ENCODE data around the gene HDAC9. TPM values are rescaled to one million over a fixed set of nuclear protein-coding genes. Genes with fewer than 3 reads are reported as not detected.

Gene HDAC9
- total and polyA plus RNA-seq, 11 donors = 4.8 to 62.9 (median 30.6) TPM

GRCh38 chr7:18684916-18685315, 189.4 kb downstream of the HDAC9 start:
- Histone ChIP-seq H3K9me3 (no peaks in the 10 kb centered on the region), H3K27ac (no peak overlapping the region), H3K36me3 (no peaks in the 10 kb centered on the region), H3K4me1 (no peaks in the 10 kb centered on the region), H3K27me3 (no peaks in the 10 kb centered on the region), H3K4me3 (no peak overlapping the region)
- WGBS, 4 donors = 65 to 82% (median 76%) methylated on average over 1 of the region's 1 CpG
- intact Hi-C loops (cut with DNase I) = no loop called here
- TF ChIP-seq CTCF (IDR thresholded peaks at IDR 0.05) (no peak), POLR2A (IDR thresholded peaks at IDR 0.05) (no peak)
- ATAC-seq (no peak), DNase-seq (no peak)

GRCh38 chr7:18685971-18686370, 190.4 kb downstream of the HDAC9 start:
- Histone ChIP-seq H3K27ac (no peak overlapping the region), H3K36me3 (no peaks in the 10 kb centered on the region), H3K4me1 (no peaks in the 10 kb centered on the region), H3K4me3 (no peak overlapping the region), H3K9me3 (no peaks in the 10 kb centered on the region), H3K27me3 (no peaks in the 10 kb centered on the region)
- intact Hi-C loops (cut with DNase I) = no loop called here
- TF ChIP-seq CTCF (IDR thresholded peaks at IDR 0.05) = no peak
- TF ChIP-seq POLR2A (IDR thresholded peaks at IDR 0.05) = no peak
- DNase-seq = no peak
- no peak for ATAC-seq

- Histone ChIP-seq H3K4me3 (no peak overlapping the region), H3K4me1 (peaks cover 0 to 2% (median 0%) of the 10 kb centered on the region in 12 donors), H3K27ac (no peak overlapping the region), H3K27me3 (no peaks in the 10 kb centered on the region), H3K36me3 (no peaks in the 10 kb centered on the region), H3K9me3 (no peaks in the 10 kb centered on the region)
- WGBS, 4 donors = 95 to 98% (median 96%) methylated on average over 2 of the region's 2 CpGs
- TF ChIP-seq POLR2A (IDR thresholded peaks at IDR 0.05) (no peak), CTCF (IDR thresholded peaks at IDR 0.05) (no peak)
- intact Hi-C loops (cut with DNase I) = no loop called here
- DNase-seq (no peak), ATAC-seq (no peak)
Measured at GRCh38 chr7:18689551-18689950, 194.0 kb downstream of the HDAC9 start.

GRCh38 chr7:18693406-18693805, 197.9 kb downstream of the HDAC9 start:
- Histone ChIP-seq H3K36me3 (no peaks in the 10 kb centered on the region), H3K4me3 (no peak overlapping the region), H3K27me3 (no peaks in the 10 kb centered on the region), H3K9me3 (no peaks in the 10 kb centered on the region), H3K4me1 (peaks cover 0 to 2% (median 0%) of the 10 kb centered on the region in 12 donors), H3K27ac (no peak overlapping the region)
- ATAC-seq (peak in 2 of 4 donors; percentile 82 to 83), DNase-seq (no peak)
- intact Hi-C loops (cut with DNase I) = loop anchor here in 1 of 10 donors (10.0 kb wide), 1 partner anchor 361 kb away; no protein-coding TSS in a partner anchor
- WGBS, 4 donors = 50 to 62% (median 51%) methylated on average over 4 of the region's 4 CpGs
- TF ChIP-seq POLR2A (IDR thresholded peaks at IDR 0.05) (no peak), CTCF (IDR thresholded peaks at IDR 0.05) (peak in 11 of 12 donors; percentile 16 to 66 (median 49))
